GM12878 (cell line): Measurements from ENCODE around the gene C1QTNF8. TPM values are rescaled to one million over a fixed set of nuclear protein-coding genes. Genes with fewer than 3 reads are reported as not detected.

Experiments
- ATAC-seq: fragments of 200-7000 bp; cut with Tn5 transposase; 3 replicates; pipeline ENCODE4 v1.9.1; 2020; ENCODE audit warnings: mild to moderate bottlenecking, moderate library complexity
- BruUV-seq: library from RNA; stranded (reverse); fragments of 400-500 nt; replicated peaks from 2 replicates; lab custom pipeline; 2021; lab: Mats Ljungman, UMichigan
- CTCF ChIA-PET: fragments of 300-600 bp; sonication (Branson Sonifier 250); formaldehyde crosslinking; extraction: SDS; loops from one replicate; lab custom pipeline; 2021; ENCODE audit warnings: inconsistent platforms; lab: Yijun Ruan, JAX
- POLR2A ChIA-PET: fragments of 350-600 bp; formaldehyde crosslinking; extraction: SDS; loops from one replicate; lab custom pipeline; 2021; ENCODE audit warnings: inconsistent platforms; lab: Charles Lee
- RAD21 ChIA-PET: fragments of 300-600 bp; sonication (Branson Sonifier 250); formaldehyde crosslinking; loops from one replicate; lab custom pipeline; 2023; ENCODE audit warnings: antibody characterized with exemption; ENCODE audit not compliant: unreplicated experiment; lab: Charles Lee
- SMC1A ChIA-PET: fragments of 300-600 bp; sonication (Branson Sonifier 250); formaldehyde crosslinking; loops from one replicate; lab custom pipeline; 2023; ENCODE audit not compliant: unreplicated experiment, uncharacterized antibody; lab: Charles Lee
- DNase-seq: peaks from one replicate; pipeline ENCODE4 v3.0.0-alpha.2; 2011; ENCODE audit warnings: low read depth, low spot score
- FAIRE-seq: peaks from 3 replicates; lab custom pipeline; 2011; peaks lifted over from hg19 to GRCh38; lab: Jason Lieb, UNC
- H2AFZ ChIP-seq: 2 replicates; pipeline ENCODE4 v1.6.0; 2011; ENCODE audit warnings: low read depth, low read length, control low read depth; ENCODE audit not compliant: control insufficient read depth
- H3K27ac ChIP-seq: 2 replicates; pipeline ENCODE4 v1.5.1; 2011; ENCODE audit warnings: control low read depth; ENCODE audit not compliant: control insufficient read depth, insufficient read depth
- H3K27me3 ChIP-seq, 2 experiments: replicated peaks in 1 of 2; 2 replicates each; pipeline versions ENCODE4 v1.6.0 to v1.6.1; 2011; ENCODE audit warnings: low read length in 1 of 2; ENCODE audit not compliant: control insufficient read depth in 2 of 2, insufficient read depth in 2 of 2
- H3K36me3 ChIP-seq, 2 experiments: 2 replicates each; pipeline ENCODE4 v1.5.1; 2011; ENCODE audit warnings: low read length in 1 of 2; ENCODE audit not compliant: control insufficient read depth in 2 of 2, insufficient read depth in 2 of 2
- H3K4me1 ChIP-seq: 2 replicates; pipeline ENCODE4 v1.6.1; 2011; ENCODE audit warnings: mild to moderate bottlenecking, low read length, moderate library complexity, mixed read lengths; ENCODE audit not compliant: control insufficient read depth, insufficient read depth
- H3K4me2 ChIP-seq: 2 replicates; pipeline ENCODE4 v1.6.0; 2011; ENCODE audit warnings: control low read depth; ENCODE audit not compliant: control insufficient read depth, insufficient read depth
- H3K4me3 ChIP-seq: fragments of 200-600 bp; sonication (generic); 2 replicates; pipeline ENCODE4 v1.5.1; 2016
- H3K79me2 ChIP-seq: 2 replicates; pipeline ENCODE4 v1.6.0; 2011; ENCODE audit warnings: low read length; ENCODE audit not compliant: control insufficient read depth, insufficient read depth
- H3K9ac ChIP-seq: 2 replicates; pipeline ENCODE4 v1.8.0; 2011; ENCODE audit warnings: low read length, control low read depth, mixed read lengths; ENCODE audit not compliant: control insufficient read depth, insufficient read depth
- H3K9me3 ChIP-seq: replicated peaks from 3 replicates; pipeline ENCODE4 v1.5.1; 2011; ENCODE audit warnings: mild to moderate bottlenecking, low read length; ENCODE audit not compliant: control insufficient read depth, insufficient read depth
- H4K20me1 ChIP-seq: 2 replicates; pipeline ENCODE4 v1.6.0; 2011; ENCODE audit not compliant: control insufficient read depth, insufficient read depth
- BCL3 ChIP-seq: IDR thresholded peaks from 2 replicates; pipeline ENCODE4 v1.6.1; 2011; ENCODE audit warnings: borderline replicate concordance, low read depth, mild to moderate bottlenecking, moderate library complexity, low read length; ENCODE audit not compliant: insufficient read depth, poor library complexity, severe bottlenecking
- CHD4 ChIP-seq: fragments of 200-600 bp; sonication (generic); IDR thresholded peaks from 2 replicates; pipeline ENCODE4 v1.6.1; 2016; ENCODE audit warnings: mild to moderate bottlenecking
- FOXM1 ChIP-seq: IDR thresholded peaks from 2 replicates; pipeline ENCODE4 v1.6.1; 2012; ENCODE audit warnings: low read depth, mild to moderate bottlenecking, inconsistent platforms, low read length, moderate library complexity
- LARP7 ChIP-seq: fragments of 450-650 bp; IDR thresholded peaks from 2 replicates; pipeline ENCODE4 v1.6.1; 2017; ENCODE audit warnings: mild to moderate bottlenecking
- NFXL1 ChIP-seq: fragments of 450-650 bp; IDR thresholded peaks from 2 replicates; pipeline ENCODE4 v1.6.1; 2017; ENCODE audit warnings: antibody characterized with exemption, mild to moderate bottlenecking, borderline replicate concordance
- PBX3 ChIP-seq: IDR thresholded peaks from 2 replicates; pipeline ENCODE4 v1.6.1; 2011; ENCODE audit warnings: mild to moderate bottlenecking, low read depth, low read length, moderate library complexity; ENCODE audit not compliant: insufficient replicate concordance
- SIN3A ChIP-seq: IDR thresholded peaks from 2 replicates; pipeline ENCODE4 v1.6.1; 2012; ENCODE audit warnings: low read depth, low read length, improper control_type of control experiment
- SMC3 ChIP-seq: IDR thresholded peaks from 2 replicates; pipeline ENCODE4 v1.6.1; 2011; ENCODE audit warnings: low read length, improper control_type of control experiment, borderline replicate concordance
- TBL1XR1 ChIP-seq: IDR thresholded peaks from 2 replicates; pipeline ENCODE4 v1.6.1; 2012; ENCODE audit warnings: low read depth, low read length, improper control_type of control experiment
- ZBED1 ChIP-seq: IDR thresholded peaks from 2 replicates; pipeline ENCODE4 v1.6.1; 2016; ENCODE audit warnings: borderline replicate concordance
- ZNF274 ChIP-seq: IDR thresholded peaks from one replicate; pipeline ENCODE4 v1.8.0; 2011; ENCODE audit not compliant: insufficient read length, insufficient read depth
- WGBS: methylation state at CpG from one replicate; pipeline ENCODE4 v1.1.6; 2016; ENCODE audit warnings: low lambda C conversion rate; ENCODE audit not compliant: insufficient replicate concordance, insufficient coverage; ENCODE audit errors: missing lambda C conversion rate; 5-methylcytosine and 5-hydroxymethylcytosine counted together
- in situ Hi-C: fragments of 300-500 bp; cut with MboI; formaldehyde crosslinking; loops from 9 replicates; pipeline ENCODE4 v1.14.3; 2018; ENCODE audit warnings: mixed read lengths
- intact Hi-C: fragments of 100-400 bp; cut with micrococcal nuclease; formaldehyde crosslinking; loops from one replicate; pipeline ENCODE4 v1.14.2; 2022; ENCODE audit not compliant: unreplicated experiment
- polyA plus RNA-seq, 11 experiments: library from polyadenylated mRNA; depleted of rRNA in 4 of 11; unstranded in 6 of 11; stranded (reverse) in 5 of 11; fragments of >200 nt; fragmentation: Nextera tagmentation in 4 of 11; fragmentation: Illumina TruSeq in 1 of 11; extraction: Ambion mirVana in 4 of 11; extraction: Trizol in 1 of 11; gene quantifications; 1 replicate in 1 of 11; 2 replicates in 10 of 11; pipeline versions ENCODE4 v1.2.1 to v1.2.3, GENCODE V29; 2011 to 2016; ENCODE audit warnings: inconsistent platforms in 2 of 11, missing spikeins in 2 of 11, low read depth in 1 of 11
- total RNA-seq, 4 experiments: library from RNA; depleted of rRNA in 3 of 4; stranded (reverse); fragments of >200 nt in 3 of 4; fragmentation: Illumina TruSeq in 1 of 4; extraction: Trizol in 1 of 4; gene quantifications; 2 replicates each; pipeline versions ENCODE4 v1.2.1 to v1.2.3, GENCODE V29; 2013 to 2021
- TF ChIP-seq, protein P1 (sequence below): fragments of 450-650 bp; IDR thresholded peaks from 2 replicates; pipeline ENCODE4 v1.6.1; 2017; ENCODE audit warnings: mild to moderate bottlenecking, moderate library complexity

Gene C1QTNF8
- total and polyA plus RNA-seq, 10 of the 15 experiments (the other 5 are each of a cell fraction or from before 2014, with no cell fraction given), result not detected

GRCh38 chr16:1038932-1039331, 57.1 kb downstream of the C1QTNF8 start:
- Histone ChIP-seq H3K4me3 (no peak overlapping the region), H4K20me1 (no peaks in the 10 kb centered on the region), H3K27ac (no peak overlapping the region), H2AFZ (no peak overlapping the region), H3K79me2 (no peaks in the 10 kb centered on the region)
- SMC1A ChIA-PET, result no interaction called here
- CTCF ChIA-PET, result no interaction called here
- RAD21 ChIA-PET, result no interaction called here
- in situ Hi-C loops, result no loop called here
- 37% methylated on average over 12 of the region's 12 CpGs for WGBS
- DNase-seq (no peak), FAIRE-seq (no peak)
- POLR2A ChIA-PET, result no interaction called here
- TF ChIP-seq SMC3 (no peak), PBX3 (no peak), SIN3A (no peak), NFXL1 (no peak), FOXM1 (no peak), TBL1XR1 (no peak), LARP7 (no peak), ZNF274 (no peak), CHD4 (no peak), BCL3 (no peak), ZBED1 (no peak)
- TF ChIP-seq, protein P1, sequence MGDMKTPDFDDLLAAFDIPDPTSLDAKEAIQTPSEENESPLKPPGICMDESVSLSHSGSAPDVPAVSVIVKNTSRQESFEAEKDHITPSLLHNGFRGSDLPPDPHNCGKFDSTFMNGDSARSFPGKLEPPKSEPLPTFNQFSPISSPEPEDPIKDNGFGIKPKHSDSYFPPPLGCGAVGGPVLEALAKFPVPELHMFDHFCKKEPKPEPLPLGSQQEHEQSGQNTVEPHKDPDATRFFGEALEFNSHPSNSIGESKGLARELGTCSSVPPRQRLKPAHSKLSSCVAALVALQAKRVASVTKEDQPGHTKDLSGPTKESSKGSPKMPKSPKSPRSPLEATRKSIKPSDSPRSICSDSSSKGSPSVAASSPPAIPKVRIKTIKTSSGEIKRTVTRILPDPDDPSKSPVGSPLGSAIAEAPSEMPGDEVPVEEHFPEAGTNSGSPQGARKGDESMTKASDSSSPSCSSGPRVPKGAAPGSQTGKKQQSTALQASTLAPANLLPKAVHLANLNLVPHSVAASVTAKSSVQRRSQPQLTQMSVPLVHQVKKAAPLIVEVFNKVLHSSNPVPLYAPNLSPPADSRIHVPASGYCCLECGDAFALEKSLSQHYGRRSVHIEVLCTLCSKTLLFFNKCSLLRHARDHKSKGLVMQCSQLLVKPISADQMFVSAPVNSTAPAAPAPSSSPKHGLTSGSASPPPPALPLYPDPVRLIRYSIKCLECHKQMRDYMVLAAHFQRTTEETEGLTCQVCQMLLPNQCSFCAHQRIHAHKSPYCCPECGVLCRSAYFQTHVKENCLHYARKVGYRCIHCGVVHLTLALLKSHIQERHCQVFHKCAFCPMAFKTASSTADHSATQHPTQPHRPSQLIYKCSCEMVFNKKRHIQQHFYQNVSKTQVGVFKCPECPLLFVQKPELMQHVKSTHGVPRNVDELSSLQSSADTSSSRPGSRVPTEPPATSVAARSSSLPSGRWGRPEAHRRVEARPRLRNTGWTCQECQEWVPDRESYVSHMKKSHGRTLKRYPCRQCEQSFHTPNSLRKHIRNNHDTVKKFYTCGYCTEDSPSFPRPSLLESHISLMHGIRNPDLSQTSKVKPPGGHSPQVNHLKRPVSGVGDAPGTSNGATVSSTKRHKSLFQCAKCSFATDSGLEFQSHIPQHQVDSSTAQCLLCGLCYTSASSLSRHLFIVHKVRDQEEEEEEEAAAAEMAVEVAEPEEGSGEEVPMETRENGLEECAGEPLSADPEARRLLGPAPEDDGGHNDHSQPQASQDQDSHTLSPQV, result no peak
- TF ChIP-seq, all 136 proteins: peak for 0
- intact Hi-C loops, result no loop called here
- Histone ChIP-seq H3K4me1 (no peaks in the 10 kb centered on the region), H3K36me3 (no peaks in the 10 kb centered on the region), H3K4me2 (no peak overlapping the region), H3K27me3 (no peaks in the 10 kb centered on the region), H3K9ac (no peak overlapping the region), H3K9me3 (no peaks in the 10 kb centered on the region)
- BruUV-seq, result no TSS peak
- no peak for ATAC-seq
